DMS79 treated with DMSO at 0.1 percent for 48 hours (cell line): ENCODE data around the gene VEZT.
A peak's percentile ranks its signal among the peaks of the same experiment; 100 is the strongest.
"Not testable (repeated sequence)": the region's sequence is repeated elsewhere in the genome, so short reads cannot be mapped to it uniquely, and the experiment has no call there.

Source experiments
- DNase-seq: peaks from one replicate; lab custom pipeline; 2025; lab: John Stamatoyannopoulos, UW

Gene VEZT

GRCh38 chr12:95257541-95257940 is 39.9 kb downstream of the VEZT start:
- DNase-seq = no peak

GRCh38 chr12:95258151-95258550 is 40.5 kb downstream of the VEZT start:
- DNase-seq = no peak

- no peak for DNase-seq
Observed at GRCh38 chr12:95258803-95259202, 41.2 kb downstream of the VEZT start.

GRCh38 chr12:95259368-95259767 is 41.8 kb downstream of the VEZT start:
- DNase-seq = peak; percentile 16

GRCh38 chr12:95261109-95261508 is 43.5 kb downstream of the VEZT start:
- no peak for DNase-seq

GRCh38 chr12:95262808-95263207 is 45.2 kb downstream of the VEZT start:
- DNase-seq = no peak

- DNase-seq = no peak
Observed at GRCh38 chr12:95265765-95266164, 48.2 kb downstream of the VEZT start.

GRCh38 chr12:95266254-95266653 is 48.6 kb downstream of the VEZT start:
- no peak for DNase-seq

GRCh38 chr12:95269892-95270291 is 52.3 kb downstream of the VEZT start:
- DNase-seq = no peak

GRCh38 chr12:95271465-95271864 is 53.9 kb downstream of the VEZT start:
- no peak for DNase-seq

GRCh38 chr12:95277139-95277538 is 59.5 kb downstream of the VEZT start:
- DNase-seq = no peak

- DNase-seq = no peak
Observed at GRCh38 chr12:95279856-95280255, 62.2 kb downstream of the VEZT start.

GRCh38 chr12:95282266-95282665 is 64.7 kb downstream of the VEZT start:
- DNase-seq = no peak

- no peak for DNase-seq
Observed at GRCh38 chr12:95283371-95283770, 65.8 kb downstream of the VEZT start.

- DNase-seq = no peak
Observed at GRCh38 chr12:95286713-95287112, 69.1 kb downstream of the VEZT start.

- no peak for DNase-seq
Observed at GRCh38 chr12:95291501-95291900, 73.9 kb downstream of the VEZT start.

GRCh38 chr12:95298916-95299315 is 81.3 kb downstream of the VEZT start:
- DNase-seq = no peak

GRCh38 chr12:95300286-95300685 is 82.7 kb downstream of the VEZT start:
- no peak for DNase-seq

- DNase-seq = no peak
Observed at GRCh38 chr12:95303476-95303875, 85.9 kb downstream of the VEZT start.

GRCh38 chr12:95304673-95305198 is 87.1 kb downstream of the VEZT start:
- no peak for DNase-seq

GRCh38 chr12:95312656-95313055 is 95.0 kb downstream of the VEZT start:
- DNase-seq = no peak

- DNase-seq = not testable (repeated sequence)
Observed at GRCh38 chr12:95314756-95315155, 97.1 kb downstream of the VEZT start.

- DNase-seq = no peak
Observed at GRCh38 chr12:95316798-95317197, 99.2 kb downstream of the VEZT start.

- no peak for DNase-seq
Observed at GRCh38 chr12:95318071-95318545, 100.5 kb downstream of the VEZT start.
